ENCODE data around the gene GAN. TPM values are rescaled to one million over a fixed set of nuclear protein-coding genes. Genes with fewer than 3 reads are reported as not detected.

GAN gene
- total and polyA plus RNA-seq, 2 of the 4 experiments (the other 2 are of a cell fraction) = 1.1 to 5.7 TPM

GRCh38 chr16:81353895-81354294 lies 39.1 kb downstream of the GAN start:
- dilution Hi-C loops (cut with HindIII; ENCODE audit: low sequenced_read_pairs, unreplicated experiment) = no loop called here
- WGBS, 2 experiments (ENCODE audit: extremely low coverage in 2 of 2, insufficient read length in 1 of 2) = no CpG with 5 or more reads among the region's 3 CpGs
- H3K4me2 ChIP-seq (ENCODE audit: low read depth, low read length) = no peak overlapping the region

More at GRCh38 chr16:81353895-81354294, 39.1 kb downstream of the GAN start:
- no peaks in the 10 kb centered on the region for H3K9me3 ChIP-seq (ENCODE audit: control insufficient read depth, insufficient read depth, low read length)
- no peak overlapping the region for H2AK9ac ChIP-seq (replicated peaks; ENCODE audit: low read depth, low read length, poor library complexity)
- no peaks in the 10 kb centered on the region for H3K27me3 ChIP-seq (ENCODE audit: control insufficient read depth, insufficient read depth, low read length)
- H3K9ac ChIP-seq (ENCODE audit: low read depth, low read length) = no peak overlapping the region
- H2BK20ac ChIP-seq (ENCODE audit: low read depth, low read length) = no peak overlapping the region
- H2AFZ ChIP-seq (replicated peaks; ENCODE audit: low read length, poor library complexity) = no peak overlapping the region
- H3K79me1 ChIP-seq (ENCODE audit: low read depth in 1 of 2, low read length in 2 of 2) = peaks cover 6 to 12% of the 10 kb centered on the region in 2 experiments; a peak in 3 of 4 replicates
- H2BK15ac ChIP-seq (ENCODE audit: low read depth, low read length) = no peak overlapping the region
- no TSS peak for BruUV-seq (replicated peaks)
- H3K4me3 ChIP-seq (ENCODE audit: insufficient read depth, low read depth, low read length) = no peak overlapping the region
- no peak for TF ChIP-seq RFX5 (IDR thresholded peaks at IDR 0.05; ENCODE audit: low read depth, low read length)
- TF ChIP-seq MAFK (IDR thresholded peaks at IDR 0.05; ENCODE audit: low read depth, low read length) = no peak
- TF ChIP-seq CEBPB (IDR thresholded peaks at IDR 0.05; ENCODE audit: low read depth, low read length) = no peak
- TF ChIP-seq POLR2A (IDR thresholded peaks at IDR 0.05; ENCODE audit: low read depth, low read length) = no peak
- TF ChIP-seq RCOR1 (IDR thresholded peaks at IDR 0.05; ENCODE audit: insufficient replicate concordance, low read length) = no peak
- no peak for TF ChIP-seq MXI1 (IDR thresholded peaks at IDR 0.05; ENCODE audit: borderline replicate concordance, low read depth, low read length)
- TF ChIP-seq, protein P1, sequence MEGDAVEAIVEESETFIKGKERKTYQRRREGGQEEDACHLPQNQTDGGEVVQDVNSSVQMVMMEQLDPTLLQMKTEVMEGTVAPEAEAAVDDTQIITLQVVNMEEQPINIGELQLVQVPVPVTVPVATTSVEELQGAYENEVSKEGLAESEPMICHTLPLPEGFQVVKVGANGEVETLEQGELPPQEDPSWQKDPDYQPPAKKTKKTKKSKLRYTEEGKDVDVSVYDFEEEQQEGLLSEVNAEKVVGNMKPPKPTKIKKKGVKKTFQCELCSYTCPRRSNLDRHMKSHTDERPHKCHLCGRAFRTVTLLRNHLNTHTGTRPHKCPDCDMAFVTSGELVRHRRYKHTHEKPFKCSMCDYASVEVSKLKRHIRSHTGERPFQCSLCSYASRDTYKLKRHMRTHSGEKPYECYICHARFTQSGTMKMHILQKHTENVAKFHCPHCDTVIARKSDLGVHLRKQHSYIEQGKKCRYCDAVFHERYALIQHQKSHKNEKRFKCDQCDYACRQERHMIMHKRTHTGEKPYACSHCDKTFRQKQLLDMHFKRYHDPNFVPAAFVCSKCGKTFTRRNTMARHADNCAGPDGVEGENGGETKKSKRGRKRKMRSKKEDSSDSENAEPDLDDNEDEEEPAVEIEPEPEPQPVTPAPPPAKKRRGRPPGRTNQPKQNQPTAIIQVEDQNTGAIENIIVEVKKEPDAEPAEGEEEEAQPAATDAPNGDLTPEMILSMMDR (conservative IDR thresholded peaks at IDR 0.05; ENCODE audit: low read depth, low read length) = no peak
- no peak for TF ChIP-seq NFE2L2 (IDR thresholded peaks at IDR 0.05; ENCODE audit: low read depth, low read length)
- no peak for TF ChIP-seq FOS (IDR thresholded peaks at IDR 0.05; ENCODE audit: low read depth, low read length)
- TF ChIP-seq RAD21 (IDR thresholded peaks at IDR 0.05; ENCODE audit: low read length) = no peak
- TF ChIP-seq USF2 (IDR thresholded peaks at IDR 0.05; ENCODE audit: low read depth, low read length) = no peak
- no peak for TF ChIP-seq BHLHE40 (IDR thresholded peaks at IDR 0.05; ENCODE audit: low read depth, low read length)
- no peak for TF ChIP-seq CHD1 (IDR thresholded peaks at IDR 0.05; ENCODE audit: low read depth, low read length)
- TF ChIP-seq, protein P2, sequence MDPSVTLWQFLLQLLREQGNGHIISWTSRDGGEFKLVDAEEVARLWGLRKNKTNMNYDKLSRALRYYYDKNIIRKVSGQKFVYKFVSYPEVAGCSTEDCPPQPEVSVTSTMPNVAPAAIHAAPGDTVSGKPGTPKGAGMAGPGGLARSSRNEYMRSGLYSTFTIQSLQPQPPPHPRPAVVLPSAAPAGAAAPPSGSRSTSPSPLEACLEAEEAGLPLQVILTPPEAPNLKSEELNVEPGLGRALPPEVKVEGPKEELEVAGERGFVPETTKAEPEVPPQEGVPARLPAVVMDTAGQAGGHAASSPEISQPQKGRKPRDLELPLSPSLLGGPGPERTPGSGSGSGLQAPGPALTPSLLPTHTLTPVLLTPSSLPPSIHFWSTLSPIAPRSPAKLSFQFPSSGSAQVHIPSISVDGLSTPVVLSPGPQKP (IDR thresholded peaks at IDR 0.05; ENCODE audit: borderline replicate concordance, low read depth, low read length) = no peak
- TF ChIP-seq MAZ (IDR thresholded peaks at IDR 0.05; ENCODE audit: borderline replicate concordance, low read depth, low read length) = no peak
- no peak for TF ChIP-seq SMC3 (IDR thresholded peaks at IDR 0.05; ENCODE audit: low read depth, low read length)
- DNase-seq = no peak
- ChIA-PET CTCF (no interaction called here), POLR2A (ENCODE audit: unreplicated experiment) (no interaction called here)
- no peak overlapping the region for H3K4ac ChIP-seq (ENCODE audit: low read depth, low read length)
- H2BK5ac ChIP-seq (ENCODE audit: low read depth, low read length, poor library complexity, severe bottlenecking) = no peak overlapping the region
- H3K27ac ChIP-seq (ENCODE audit: insufficient read depth, low read length) = no peak overlapping the region
- H4K91ac ChIP-seq (ENCODE audit: insufficient read depth, low read depth, low read length) = no peak overlapping the region
- no peak overlapping the region for H3K18ac ChIP-seq (ENCODE audit: low read depth, low read length)
- no peak overlapping the region for H4K5ac ChIP-seq (ENCODE audit: low read depth, low read length)
- no peaks in the 10 kb centered on the region for H3K4me1 ChIP-seq (ENCODE audit: control insufficient read depth, insufficient read depth, low read length)
- H3K56ac ChIP-seq (ENCODE audit: extremely low read depth, insufficient read depth, low read length) = no peak overlapping the region
- no peak overlapping the region for H4K8ac ChIP-seq (ENCODE audit: low read depth in 2 of 2, low read length in 2 of 2)
- no peak overlapping the region for H2BK120ac ChIP-seq (ENCODE audit: low read depth, low read length)
- H3K9me1 ChIP-seq (ENCODE audit: insufficient read depth, low read length) = no peaks in the 10 kb centered on the region
- 0 out of 2 replicates have a peak, but pooled peaks cover 2% of the 10 kb centered on the region for H4K20me1 ChIP-seq (ENCODE audit: insufficient read depth, low read length)
- H3K23ac ChIP-seq (ENCODE audit: low read depth, low read length) = no peak overlapping the region
- no peak overlapping the region for H2AK5ac ChIP-seq (ENCODE audit: low read depth, low read length)
- in situ Hi-C loops (cut with MboI; ENCODE audit: low sequenced_read_pairs) (no loop called here), intact Hi-C loops (cut with micrococcal nuclease) (no loop called here)
- H3K36me3 ChIP-seq (ENCODE audit: control insufficient read depth, insufficient read depth, low read length) = peaks cover 1% of the 10 kb centered on the region; the same call in 1 of the 2 replicates
- no peak overlapping the region for H3K14ac ChIP-seq (replicated peaks; ENCODE audit: low read depth, low read length)
- no peak for ATAC-seq (ENCODE audit: low read depth)

All from IMR-90 (cell line).